PC-9 (cell line): Measurements from ENCODE around the gene STAP2.

Experiments
- EZH2 ChIP-seq: fragments of 200-600 bp; sonication (generic); IDR thresholded peaks from 2 replicates; pipeline ENCODE4 v1.8.0; 2017; ENCODE audit warnings: antibody characterized with exemption, low read depth
- TF ChIP-seq, protein P1 (sequence below): fragments of 200-600 bp; sonication (generic); conservative IDR thresholded peaks from 2 replicates; pipeline ENCODE4 v1.6.1; 2017; ENCODE audit warnings: mixed run types, antibody characterized with exemption, mild to moderate bottlenecking, moderate library complexity

DNA sequence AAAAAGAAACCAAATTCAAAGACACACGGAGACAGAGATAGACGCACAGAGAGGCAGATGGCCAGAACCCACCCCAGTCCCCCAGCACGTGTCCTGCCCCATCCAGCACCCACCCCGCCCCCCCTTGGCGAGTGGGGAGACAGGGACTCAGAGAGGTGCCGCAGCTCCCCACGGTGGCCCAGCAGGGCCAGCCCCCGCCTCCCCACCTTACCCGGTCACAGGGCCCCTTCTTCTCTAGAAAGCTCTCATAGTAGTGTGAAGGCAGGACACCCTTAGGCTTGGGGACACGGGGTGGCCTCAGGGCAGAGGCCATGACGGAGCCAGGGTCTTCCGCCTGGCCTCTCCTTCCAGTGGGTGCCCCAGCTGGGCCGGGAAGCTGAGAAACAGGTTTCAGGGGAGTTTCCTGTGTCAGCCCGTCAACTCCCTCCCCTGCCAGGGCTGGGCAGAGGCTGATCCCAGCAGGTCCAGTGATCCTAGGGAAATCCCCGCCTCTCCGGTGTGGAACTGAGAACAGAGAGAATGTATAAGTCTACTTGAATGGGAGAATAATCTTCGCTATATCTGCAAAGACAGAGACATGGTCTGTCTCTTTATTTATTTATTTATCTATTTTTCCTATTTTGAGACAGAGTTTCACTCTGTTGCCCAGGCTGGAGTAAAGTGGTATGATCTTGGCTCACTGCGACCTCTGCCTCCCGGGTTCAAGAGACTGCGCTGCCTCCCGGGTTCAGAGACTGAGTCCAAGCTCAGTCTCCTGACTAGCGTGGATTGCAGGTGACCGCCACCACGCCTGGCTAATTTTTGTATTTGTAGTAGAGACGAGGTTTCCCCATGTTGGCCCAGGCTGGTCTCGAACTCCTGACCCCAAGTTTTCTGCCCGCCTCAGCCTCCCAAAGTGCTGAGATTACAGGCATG is at the start of gene STAP2:
- TF ChIP-seq EZH2: no peak
- TF ChIP-seq, protein P1, sequence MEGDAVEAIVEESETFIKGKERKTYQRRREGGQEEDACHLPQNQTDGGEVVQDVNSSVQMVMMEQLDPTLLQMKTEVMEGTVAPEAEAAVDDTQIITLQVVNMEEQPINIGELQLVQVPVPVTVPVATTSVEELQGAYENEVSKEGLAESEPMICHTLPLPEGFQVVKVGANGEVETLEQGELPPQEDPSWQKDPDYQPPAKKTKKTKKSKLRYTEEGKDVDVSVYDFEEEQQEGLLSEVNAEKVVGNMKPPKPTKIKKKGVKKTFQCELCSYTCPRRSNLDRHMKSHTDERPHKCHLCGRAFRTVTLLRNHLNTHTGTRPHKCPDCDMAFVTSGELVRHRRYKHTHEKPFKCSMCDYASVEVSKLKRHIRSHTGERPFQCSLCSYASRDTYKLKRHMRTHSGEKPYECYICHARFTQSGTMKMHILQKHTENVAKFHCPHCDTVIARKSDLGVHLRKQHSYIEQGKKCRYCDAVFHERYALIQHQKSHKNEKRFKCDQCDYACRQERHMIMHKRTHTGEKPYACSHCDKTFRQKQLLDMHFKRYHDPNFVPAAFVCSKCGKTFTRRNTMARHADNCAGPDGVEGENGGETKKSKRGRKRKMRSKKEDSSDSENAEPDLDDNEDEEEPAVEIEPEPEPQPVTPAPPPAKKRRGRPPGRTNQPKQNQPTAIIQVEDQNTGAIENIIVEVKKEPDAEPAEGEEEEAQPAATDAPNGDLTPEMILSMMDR: no peak
